Fibroblast of skin of right biceps (primary cell): ENCODE results near the gene MIR17HG.
A peak's percentile ranks its signal among the peaks of the same experiment; 100 is the strongest.
"Not testable (repeated sequence)": the region's sequence is repeated elsewhere in the genome, so short reads cannot be mapped to it uniquely, and the experiment has no call there.

Experiments used
- DNase-seq: peaks from one replicate; pipeline ENCODE4 v3.0.0-alpha.2; 2013

Gene MIR17HG

GRCh38 chr13:91347202-91347995 is at the start of gene MIR17HG:
Gene MIR17HG, plus strand, starts transcription at chr13:91347687.
- DNase-seq, result peak; percentile 90

- DNase-seq, result no peak
These were observed 49.4 kb upstream of the MIR17HG start for GRCh38 chr13:91298060-91298459.

GRCh38 chr13:91302111-91302510 is 45.4 kb upstream of the MIR17HG start:
- DNase-seq, result no peak

- DNase-seq, result no peak
These were observed 44.5 kb upstream of the MIR17HG start for GRCh38 chr13:91303031-91303430.

DNA sequence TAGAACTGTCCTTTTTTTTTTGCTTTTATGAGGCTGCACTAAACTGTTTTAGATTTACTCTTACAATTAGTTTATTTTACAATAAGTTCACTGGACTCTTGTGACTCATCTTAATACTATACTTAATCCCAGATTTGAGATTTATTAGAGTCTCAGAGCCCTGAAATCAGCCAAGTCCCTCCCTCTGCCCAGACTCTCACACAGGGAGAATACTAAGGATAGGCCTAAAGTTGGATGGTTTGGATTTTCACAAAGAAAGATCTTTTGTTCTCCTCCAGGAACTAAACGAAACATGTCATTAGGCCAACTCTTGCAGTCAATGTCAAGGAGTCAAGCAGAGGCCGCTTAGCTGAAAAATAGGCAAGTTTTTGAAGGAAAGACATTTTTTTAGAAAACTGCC is 42.7 kb upstream of the MIR17HG start:
- no peak for DNase-seq

GRCh38 chr13:91305652-91306051 is 41.8 kb upstream of the MIR17HG start:
- no peak for DNase-seq

- DNase-seq, result no peak
These were observed 39.6 kb upstream of the MIR17HG start for GRCh38 chr13:91307887-91308286.

DNA sequence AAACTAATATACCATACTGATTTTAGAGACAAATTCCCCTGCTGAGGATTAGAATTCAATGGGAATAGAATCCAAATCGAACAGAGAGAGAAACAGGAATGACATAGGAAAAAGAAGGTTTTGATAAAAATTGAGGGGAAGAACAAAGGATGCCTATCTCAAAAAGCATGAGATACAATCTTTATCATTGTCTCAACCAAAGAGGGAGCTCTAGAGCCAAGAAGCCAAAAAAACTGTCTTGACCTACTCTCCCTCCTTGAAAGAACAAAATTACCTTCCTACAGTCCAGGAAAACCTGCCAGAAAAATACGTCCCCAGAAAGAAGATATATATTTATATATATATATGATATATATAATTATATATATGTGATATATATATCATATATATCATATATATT is 39.2 kb upstream of the MIR17HG start:
- DNase-seq, result no peak

GRCh38 chr13:91311491-91311890 is 36.0 kb upstream of the MIR17HG start:
- DNase-seq, result no peak

- no peak for DNase-seq
These were observed 35.2 kb upstream of the MIR17HG start for GRCh38 chr13:91312324-91312723.

GRCh38 chr13:91313103-91313502 is 34.4 kb upstream of the MIR17HG start:
- peak; percentile 13 for DNase-seq

DNA sequence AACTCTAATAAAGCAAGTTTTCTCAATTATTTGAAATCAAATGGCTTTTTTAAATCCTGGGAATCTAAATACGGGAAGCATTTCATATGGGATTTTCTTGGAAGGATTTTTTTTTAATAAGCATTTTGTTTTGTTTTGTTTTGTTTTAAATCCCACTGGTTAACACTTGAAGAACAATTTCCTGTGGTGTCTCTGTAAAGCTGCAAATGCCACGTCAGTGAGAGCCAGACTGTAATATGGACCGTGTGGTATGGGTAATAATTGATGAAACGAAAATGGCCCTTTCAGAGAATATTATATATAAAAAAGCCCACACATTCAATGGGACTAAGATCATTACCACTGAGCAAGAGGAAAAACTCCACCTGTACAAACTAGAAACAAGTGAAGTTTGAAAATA is 33.9 kb upstream of the MIR17HG start:
- no peak for DNase-seq

- DNase-seq, result no peak
These were observed 32.6 kb upstream of the MIR17HG start for GRCh38 chr13:91314888-91315287.

DNA sequence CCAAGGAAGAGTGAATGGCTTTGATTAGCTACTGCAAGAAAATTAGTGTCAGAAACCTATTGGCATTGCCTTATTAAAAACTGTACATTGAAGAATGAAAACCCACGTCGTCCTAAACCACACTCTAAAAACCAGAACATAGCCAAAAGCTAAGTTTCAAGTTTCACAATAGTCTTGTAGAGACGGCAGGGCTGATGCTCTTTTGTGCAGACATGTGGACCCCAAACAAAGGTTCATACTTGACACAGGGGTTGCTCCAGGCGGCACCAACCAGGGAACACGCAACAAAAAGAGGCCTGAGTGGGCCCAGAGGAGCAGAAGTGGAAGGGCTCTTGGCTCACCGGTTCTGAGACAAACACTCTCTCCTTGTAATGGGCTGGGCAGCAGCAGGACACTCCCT is 28.6 kb upstream of the MIR17HG start:
- no peak for DNase-seq

GRCh38 chr13:91319996-91320395 is 27.5 kb upstream of the MIR17HG start:
- no peak for DNase-seq

DNA sequence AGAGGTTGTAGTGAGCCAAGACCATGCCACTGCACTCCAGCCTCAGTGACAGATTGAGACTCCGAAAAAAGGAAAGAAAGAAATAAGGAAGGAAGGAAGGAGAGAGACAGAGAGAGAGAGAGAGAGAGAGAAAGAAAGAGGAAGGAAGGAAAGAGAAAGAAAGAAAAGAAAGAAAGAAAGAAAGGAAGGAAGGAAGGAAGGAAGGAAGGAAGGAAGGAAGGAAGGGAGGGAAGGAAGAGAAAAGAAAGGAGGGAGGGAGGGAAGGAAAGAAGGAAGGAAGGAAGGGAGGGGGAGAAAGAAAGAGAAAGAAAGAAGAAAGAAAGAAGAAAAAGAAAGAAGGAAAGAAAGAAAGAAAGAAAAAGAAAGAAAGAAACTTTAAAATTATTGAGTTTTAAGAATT is 26.5 kb upstream of the MIR17HG start:
- not testable (repeated sequence) for DNase-seq

DNA sequence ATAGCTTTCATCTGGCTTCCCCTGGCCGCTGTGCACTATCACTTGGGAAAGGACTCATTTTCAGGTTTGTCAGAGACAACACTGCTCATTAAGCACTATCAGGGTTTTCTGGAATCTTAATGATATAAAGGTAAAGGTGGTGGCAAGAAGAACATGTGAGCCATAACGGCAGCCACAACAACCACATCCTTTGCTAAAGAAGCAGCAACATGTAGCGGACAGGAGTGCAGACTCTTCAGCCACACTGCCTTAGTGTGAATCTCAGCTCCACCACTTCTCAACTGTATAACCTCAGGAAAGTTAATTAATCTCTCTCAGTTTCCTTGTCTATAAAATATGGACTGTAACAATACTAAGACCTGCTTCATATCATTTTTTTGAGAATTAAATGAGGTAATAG is 24.1 kb upstream of the MIR17HG start:
- no peak for DNase-seq

GRCh38 chr13:91326146-91326545 is 21.3 kb upstream of the MIR17HG start:
- DNase-seq, result no peak

GRCh38 chr13:91328726-91329125 is 18.8 kb upstream of the MIR17HG start:
- DNase-seq, result no peak

GRCh38 chr13:91329733-91330132 is 17.8 kb upstream of the MIR17HG start:
- no peak for DNase-seq

DNA sequence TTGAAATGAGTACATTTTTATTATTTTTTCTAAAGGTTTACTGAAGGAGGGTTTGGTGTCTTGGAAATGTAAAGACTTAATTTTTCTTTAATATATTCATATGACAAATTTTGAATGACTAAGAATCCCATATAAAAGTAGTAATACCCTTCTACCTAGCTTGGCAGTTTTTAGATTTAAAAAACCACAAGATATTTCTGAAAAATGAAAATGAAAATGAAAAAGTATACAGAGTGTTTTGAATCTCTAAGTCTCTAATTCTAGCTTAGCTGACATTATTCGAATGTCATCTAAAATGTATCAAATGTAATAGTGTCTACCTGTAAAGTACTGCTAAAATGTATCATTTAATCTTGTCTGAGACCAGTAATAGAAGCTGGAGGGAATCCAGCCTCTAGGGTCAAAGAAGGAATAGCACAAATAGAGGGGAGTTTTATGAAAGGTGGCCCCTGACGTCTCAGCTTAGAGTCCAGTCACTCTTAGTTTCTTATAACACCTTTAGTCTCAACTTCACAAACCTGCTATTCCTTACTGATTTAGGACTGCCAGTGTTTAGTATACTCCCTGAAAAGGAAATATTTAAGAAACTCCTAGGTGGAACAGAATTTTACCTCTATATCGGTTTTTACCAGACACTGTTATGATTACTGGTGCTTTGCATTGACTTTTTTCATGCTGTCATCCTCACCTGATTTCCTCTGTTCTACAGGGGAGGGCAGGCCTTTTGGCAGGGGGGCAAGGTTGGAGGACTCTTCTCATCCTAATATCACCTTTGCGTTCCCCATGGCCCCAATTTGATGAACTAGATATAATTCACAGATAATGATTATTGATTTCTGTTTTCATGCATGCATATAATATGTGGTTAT is 16.2 kb upstream of the MIR17HG start:
- no peak for DNase-seq

DNA sequence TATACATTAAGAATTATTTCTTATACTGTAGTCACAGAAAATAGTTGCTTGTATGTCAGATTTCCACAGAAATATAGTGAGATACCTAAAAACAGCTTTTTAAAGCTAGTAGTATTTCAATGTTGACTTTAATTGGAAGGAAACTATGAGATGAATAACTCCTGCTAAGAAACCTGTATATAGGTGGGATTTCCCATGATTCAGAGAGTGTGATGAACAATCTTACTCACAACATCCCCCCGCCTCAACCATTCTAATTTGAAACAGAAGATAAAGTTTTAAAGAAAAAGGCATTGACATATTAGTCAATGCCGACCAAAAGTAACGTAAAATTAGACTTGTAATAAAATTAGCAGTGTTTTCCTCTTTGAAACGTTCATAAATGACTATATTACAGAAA is 1.4 kb upstream of the MIR17HG start:
- no peak for DNase-seq

DNA sequence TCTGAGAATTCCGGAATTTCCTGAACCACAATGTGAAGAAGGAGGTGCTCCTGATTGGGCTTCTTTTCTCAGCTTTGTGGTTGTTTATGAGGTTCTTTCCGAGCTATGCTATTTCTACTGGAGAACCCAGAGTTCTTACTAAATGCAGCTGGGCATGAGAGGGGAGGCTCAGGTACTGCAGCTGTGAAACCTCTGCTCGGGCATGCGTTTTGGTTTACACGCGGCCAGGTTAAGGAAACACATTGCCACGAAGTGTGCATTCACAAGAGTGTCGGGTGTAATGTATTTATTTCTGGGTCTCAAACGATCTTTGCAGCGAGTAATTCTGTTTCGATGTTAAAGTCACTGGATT is 661 bp upstream of the MIR17HG start:
- no peak for DNase-seq
